H1 (cell line): Measurements from ENCODE around the gene PRKCZ. TPM values are rescaled to one million over a fixed set of nuclear protein-coding genes. Genes with fewer than 3 reads are reported as not detected.

Source experiments
- ASH2L ChIP-seq: fragments of 200-600, 300-600 bp; sonication (generic); IDR thresholded peaks from one replicate; pipeline ENCODE4 v1.7.1; 2017; ENCODE audit warnings: low read length
- CTBP2 ChIP-seq: IDR thresholded peaks from 2 replicates; pipeline ENCODE4 v1.7.0; 2011; ENCODE audit warnings: borderline replicate concordance, mild to moderate bottlenecking, moderate library complexity, mixed read lengths, low read length; ENCODE audit not compliant: insufficient read depth, insufficient read length
- GABPA ChIP-seq: IDR thresholded peaks from 2 replicates; pipeline ENCODE4 v1.6.1; 2011; ENCODE audit warnings: mild to moderate bottlenecking, low read length, moderate library complexity, borderline replicate concordance; ENCODE audit not compliant: insufficient read depth
- PHF8 ChIP-seq: fragments of 200-600 bp; sonication (generic); conservative IDR thresholded peaks from 2 replicates; pipeline ENCODE4 v1.7.1; 2012; ENCODE audit warnings: low read depth, mild to moderate bottlenecking, inconsistent platforms, low read length, moderate library complexity
- SAP30 ChIP-seq: fragments of 300-600 bp; sonication (generic); IDR thresholded peaks from 2 replicates; pipeline ENCODE4 v1.7.1; 2012; ENCODE audit warnings: low read length, moderate library complexity, mild to moderate bottlenecking, inconsistent platforms; ENCODE audit not compliant: insufficient read depth, insufficient replicate concordance
- SIN3A ChIP-seq, 2 experiments: IDR thresholded peaks in 1 of 2; conservative IDR thresholded peaks in 1 of 2; 2 replicates each; pipeline ENCODE4 v1.6.1; 2011 to 2012; ENCODE audit warnings: low read length in 2 of 2, improper control_type of control experiment in 1 of 2, low read depth in 1 of 2, mild to moderate bottlenecking in 1 of 2
- TCF12 ChIP-seq: IDR thresholded peaks from 2 replicates; pipeline ENCODE4 v1.6.1; 2011; ENCODE audit warnings: low read depth, mild to moderate bottlenecking, low read length
- polyA plus RNA-seq, 7 experiments: library from polyadenylated mRNA; depleted of rRNA in 3 of 7; stranded (reverse) in 5 of 7; unstranded in 2 of 7; fragments of >200 nt in 5 of 7; fragments of 200-250 nt in 2 of 7; gene quantifications; 1 replicate in 5 of 7; 2 replicates in 1 of 7; 4 replicates in 1 of 7; pipeline versions ENCODE4 v1.2.1 to v1.2.3, GENCODE V29; 2011 to 2013; ENCODE audit warnings: missing spikeins in 2 of 7, mixed read lengths in 2 of 7
- total RNA-seq: library from RNA; stranded (reverse); fragmentation: NEBNext Ultra II Directional; extraction: Animal tissue kit (Norgen Biotek cat#: 25700); gene quantifications from 2 replicates; pipeline ENCODE4 v1.2.1, GENCODE V29; 2021
- TF ChIP-seq, protein P1 (sequence below): fragments of 300-600 bp; sonication (generic); IDR thresholded peaks from 2 replicates; pipeline ENCODE4 v1.7.1; 2012; ENCODE audit warnings: low read length, moderate library complexity, mild to moderate bottlenecking, inconsistent platforms; ENCODE audit not compliant: insufficient replicate concordance
- TF ChIP-seq, protein P2 (sequence below): IDR thresholded peaks from 2 replicates; pipeline ENCODE4 v1.6.1; 2012; ENCODE audit warnings: inconsistent platforms

Gene PRKCZ
- total and polyA plus RNA-seq, 2 of the 8 experiments (the other 6 are each of a cell fraction or from before 2014, with no cell fraction given), result 37.4 to 45.1 TPM

DNA sequence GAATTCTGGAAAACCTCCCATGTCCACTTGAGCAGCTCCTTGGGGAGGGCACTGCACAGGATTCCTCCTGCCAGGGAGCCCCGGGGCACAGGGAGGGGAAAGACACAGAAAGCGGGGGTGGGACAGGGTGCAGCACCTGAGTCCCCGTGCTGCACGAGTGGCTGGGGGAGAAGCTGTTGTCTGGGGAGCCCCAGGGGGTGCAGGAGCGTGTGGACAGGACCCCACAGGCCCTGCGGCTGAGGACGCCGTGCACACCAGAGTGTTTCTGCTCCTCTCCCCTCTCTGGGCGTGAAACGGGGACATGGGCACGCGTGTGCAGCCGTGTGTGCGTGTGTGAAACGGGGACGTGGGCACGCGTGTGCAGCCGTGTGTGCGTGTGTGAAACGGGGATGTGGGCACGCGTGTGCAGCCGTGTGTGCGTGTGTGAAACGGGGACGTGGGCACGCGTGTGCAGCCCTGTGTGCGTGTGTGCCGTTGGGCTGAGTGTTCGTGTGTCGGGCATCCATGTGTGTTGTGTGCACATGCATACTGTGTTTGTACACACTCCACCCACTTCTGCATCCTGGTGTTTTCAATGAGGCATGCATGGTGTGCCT, 122.4 kb downstream of the PRKCZ start (continued):
- TF ChIP-seq, protein P1, sequence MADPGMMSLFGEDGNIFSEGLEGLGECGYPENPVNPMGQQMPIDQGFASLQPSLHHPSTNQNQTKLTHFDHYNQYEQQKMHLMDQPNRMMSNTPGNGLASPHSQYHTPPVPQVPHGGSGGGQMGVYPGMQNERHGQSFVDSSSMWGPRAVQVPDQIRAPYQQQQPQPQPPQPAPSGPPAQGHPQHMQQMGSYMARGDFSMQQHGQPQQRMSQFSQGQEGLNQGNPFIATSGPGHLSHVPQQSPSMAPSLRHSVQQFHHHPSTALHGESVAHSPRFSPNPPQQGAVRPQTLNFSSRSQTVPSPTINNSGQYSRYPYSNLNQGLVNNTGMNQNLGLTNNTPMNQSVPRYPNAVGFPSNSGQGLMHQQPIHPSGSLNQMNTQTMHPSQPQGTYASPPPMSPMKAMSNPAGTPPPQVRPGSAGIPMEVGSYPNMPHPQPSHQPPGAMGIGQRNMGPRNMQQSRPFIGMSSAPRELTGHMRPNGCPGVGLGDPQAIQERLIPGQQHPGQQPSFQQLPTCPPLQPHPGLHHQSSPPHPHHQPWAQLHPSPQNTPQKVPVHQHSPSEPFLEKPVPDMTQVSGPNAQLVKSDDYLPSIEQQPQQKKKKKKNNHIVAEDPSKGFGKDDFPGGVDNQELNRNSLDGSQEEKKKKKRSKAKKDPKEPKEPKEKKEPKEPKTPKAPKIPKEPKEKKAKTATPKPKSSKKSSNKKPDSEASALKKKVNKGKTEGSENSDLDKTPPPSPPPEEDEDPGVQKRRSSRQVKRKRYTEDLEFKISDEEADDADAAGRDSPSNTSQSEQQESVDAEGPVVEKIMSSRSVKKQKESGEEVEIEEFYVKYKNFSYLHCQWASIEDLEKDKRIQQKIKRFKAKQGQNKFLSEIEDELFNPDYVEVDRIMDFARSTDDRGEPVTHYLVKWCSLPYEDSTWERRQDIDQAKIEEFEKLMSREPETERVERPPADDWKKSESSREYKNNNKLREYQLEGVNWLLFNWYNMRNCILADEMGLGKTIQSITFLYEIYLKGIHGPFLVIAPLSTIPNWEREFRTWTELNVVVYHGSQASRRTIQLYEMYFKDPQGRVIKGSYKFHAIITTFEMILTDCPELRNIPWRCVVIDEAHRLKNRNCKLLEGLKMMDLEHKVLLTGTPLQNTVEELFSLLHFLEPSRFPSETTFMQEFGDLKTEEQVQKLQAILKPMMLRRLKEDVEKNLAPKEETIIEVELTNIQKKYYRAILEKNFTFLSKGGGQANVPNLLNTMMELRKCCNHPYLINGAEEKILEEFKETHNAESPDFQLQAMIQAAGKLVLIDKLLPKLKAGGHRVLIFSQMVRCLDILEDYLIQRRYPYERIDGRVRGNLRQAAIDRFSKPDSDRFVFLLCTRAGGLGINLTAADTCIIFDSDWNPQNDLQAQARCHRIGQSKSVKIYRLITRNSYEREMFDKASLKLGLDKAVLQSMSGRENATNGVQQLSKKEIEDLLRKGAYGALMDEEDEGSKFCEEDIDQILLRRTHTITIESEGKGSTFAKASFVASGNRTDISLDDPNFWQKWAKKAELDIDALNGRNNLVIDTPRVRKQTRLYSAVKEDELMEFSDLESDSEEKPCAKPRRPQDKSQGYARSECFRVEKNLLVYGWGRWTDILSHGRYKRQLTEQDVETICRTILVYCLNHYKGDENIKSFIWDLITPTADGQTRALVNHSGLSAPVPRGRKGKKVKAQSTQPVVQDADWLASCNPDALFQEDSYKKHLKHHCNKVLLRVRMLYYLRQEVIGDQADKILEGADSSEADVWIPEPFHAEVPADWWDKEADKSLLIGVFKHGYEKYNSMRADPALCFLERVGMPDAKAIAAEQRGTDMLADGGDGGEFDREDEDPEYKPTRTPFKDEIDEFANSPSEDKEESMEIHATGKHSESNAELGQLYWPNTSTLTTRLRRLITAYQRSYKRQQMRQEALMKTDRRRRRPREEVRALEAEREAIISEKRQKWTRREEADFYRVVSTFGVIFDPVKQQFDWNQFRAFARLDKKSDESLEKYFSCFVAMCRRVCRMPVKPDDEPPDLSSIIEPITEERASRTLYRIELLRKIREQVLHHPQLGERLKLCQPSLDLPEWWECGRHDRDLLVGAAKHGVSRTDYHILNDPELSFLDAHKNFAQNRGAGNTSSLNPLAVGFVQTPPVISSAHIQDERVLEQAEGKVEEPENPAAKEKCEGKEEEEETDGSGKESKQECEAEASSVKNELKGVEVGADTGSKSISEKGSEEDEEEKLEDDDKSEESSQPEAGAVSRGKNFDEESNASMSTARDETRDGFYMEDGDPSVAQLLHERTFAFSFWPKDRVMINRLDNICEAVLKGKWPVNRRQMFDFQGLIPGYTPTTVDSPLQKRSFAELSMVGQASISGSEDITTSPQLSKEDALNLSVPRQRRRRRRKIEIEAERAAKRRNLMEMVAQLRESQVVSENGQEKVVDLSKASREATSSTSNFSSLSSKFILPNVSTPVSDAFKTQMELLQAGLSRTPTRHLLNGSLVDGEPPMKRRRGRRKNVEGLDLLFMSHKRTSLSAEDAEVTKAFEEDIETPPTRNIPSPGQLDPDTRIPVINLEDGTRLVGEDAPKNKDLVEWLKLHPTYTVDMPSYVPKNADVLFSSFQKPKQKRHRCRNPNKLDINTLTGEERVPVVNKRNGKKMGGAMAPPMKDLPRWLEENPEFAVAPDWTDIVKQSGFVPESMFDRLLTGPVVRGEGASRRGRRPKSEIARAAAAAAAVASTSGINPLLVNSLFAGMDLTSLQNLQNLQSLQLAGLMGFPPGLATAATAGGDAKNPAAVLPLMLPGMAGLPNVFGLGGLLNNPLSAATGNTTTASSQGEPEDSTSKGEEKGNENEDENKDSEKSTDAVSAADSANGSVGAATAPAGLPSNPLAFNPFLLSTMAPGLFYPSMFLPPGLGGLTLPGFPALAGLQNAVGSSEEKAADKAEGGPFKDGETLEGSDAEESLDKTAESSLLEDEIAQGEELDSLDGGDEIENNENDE, result no peak
- TF ChIP-seq SIN3A (conservative IDR thresholded peaks at IDR 0.05 in 1 of 2, IDR thresholded peaks at IDR 0.05 in 1 of 2; ENCODE audit: low read depth in 1 of 2, low read length in 2 of 2), result no peak
- TF ChIP-seq PHF8, result no peak
- TF ChIP-seq CTBP2, result no peak
- no peak for TF ChIP-seq SAP30
- no peak for TF ChIP-seq GABPA
- TF ChIP-seq, protein P2, sequence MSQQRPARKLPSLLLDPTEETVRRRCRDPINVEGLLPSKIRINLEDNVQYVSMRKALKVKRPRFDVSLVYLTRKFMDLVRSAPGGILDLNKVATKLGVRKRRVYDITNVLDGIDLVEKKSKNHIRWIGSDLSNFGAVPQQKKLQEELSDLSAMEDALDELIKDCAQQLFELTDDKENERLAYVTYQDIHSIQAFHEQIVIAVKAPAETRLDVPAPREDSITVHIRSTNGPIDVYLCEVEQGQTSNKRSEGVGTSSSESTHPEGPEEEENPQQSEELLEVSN, result no peak
- TF ChIP-seq ASH2L, result no peak
- TF ChIP-seq TCF12, result no peak
